A549 treated with ZK216348 at 1 μM for 4 hours (cell line): ENCODE data around the gene FLRT1. TPM values are rescaled to one million over a fixed set of nuclear protein-coding genes. Genes with fewer than 3 reads are reported as not detected.

Experiments used
- total RNA-seq: library from RNA; stranded (reverse); fragments of 200-300 nt; extraction: Qiagen RNA extraction; gene quantifications from 5 replicates; pipeline ENCODE4 v1.2.3, GENCODE V29; 2022; ENCODE audit warnings: low read depth

Gene FLRT1, protein sequence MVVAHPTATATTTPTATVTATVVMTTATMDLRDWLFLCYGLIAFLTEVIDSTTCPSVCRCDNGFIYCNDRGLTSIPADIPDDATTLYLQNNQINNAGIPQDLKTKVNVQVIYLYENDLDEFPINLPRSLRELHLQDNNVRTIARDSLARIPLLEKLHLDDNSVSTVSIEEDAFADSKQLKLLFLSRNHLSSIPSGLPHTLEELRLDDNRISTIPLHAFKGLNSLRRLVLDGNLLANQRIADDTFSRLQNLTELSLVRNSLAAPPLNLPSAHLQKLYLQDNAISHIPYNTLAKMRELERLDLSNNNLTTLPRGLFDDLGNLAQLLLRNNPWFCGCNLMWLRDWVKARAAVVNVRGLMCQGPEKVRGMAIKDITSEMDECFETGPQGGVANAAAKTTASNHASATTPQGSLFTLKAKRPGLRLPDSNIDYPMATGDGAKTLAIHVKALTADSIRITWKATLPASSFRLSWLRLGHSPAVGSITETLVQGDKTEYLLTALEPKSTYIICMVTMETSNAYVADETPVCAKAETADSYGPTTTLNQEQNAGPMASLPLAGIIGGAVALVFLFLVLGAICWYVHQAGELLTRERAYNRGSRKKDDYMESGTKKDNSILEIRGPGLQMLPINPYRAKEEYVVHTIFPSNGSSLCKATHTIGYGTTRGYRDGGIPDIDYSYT
- 0.06 TPM in 1 of 5 replicates, not detected in the others for total RNA-seq

GRCh38 chr11:64035576-64035975, at the start of gene FLRT1:
TSS of gene FLRT1 (plus strand) at chr11:64035931. CDS start at chr11:64116268, 80,337 bp downstream.

DNA sequence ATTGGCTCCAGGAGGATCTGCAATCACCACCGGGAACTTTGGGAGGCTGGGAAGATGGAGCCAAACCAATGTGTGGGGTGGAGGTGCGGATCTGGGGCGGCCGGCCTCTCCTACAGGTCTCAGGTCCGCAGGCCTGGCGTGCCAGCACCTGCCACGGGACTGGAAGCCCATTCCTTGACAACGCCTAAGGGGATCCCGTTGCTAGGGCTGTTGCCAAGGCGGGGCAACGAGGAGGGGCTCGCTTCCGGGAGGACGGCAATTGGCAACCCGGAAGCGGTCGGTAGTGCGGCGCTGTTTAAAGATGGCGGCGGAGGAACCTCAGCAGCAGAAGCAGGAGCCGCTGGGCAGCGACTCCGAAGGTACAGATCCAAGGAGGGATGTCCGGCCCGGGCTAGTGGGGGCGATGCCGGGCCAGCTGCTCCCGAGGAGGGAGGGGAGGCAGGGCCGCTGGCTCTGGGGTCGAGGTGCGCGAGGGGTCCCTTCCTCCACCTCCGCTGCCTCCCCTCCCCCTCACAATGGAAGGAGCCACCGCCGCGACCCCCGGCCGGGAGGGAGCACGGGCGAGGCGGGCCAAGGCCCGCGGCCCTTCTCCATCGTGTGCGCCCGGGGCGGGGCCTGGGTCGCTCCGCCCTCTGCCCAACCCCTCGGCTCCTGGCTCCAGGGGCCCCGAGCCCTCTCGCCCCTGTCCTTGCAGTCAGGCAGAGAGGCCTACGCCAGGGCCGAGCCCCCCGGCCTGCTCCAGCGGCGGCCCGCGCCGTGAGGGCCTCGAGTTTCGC, 49.4 kb upstream of the FLRT1 start, which contains the start of gene OTUB1:
OTUB1 (plus strand) TSS at position 283 of the 776 bp plus-strand sequence; CDS start at position 302, 19 bp downstream.

Other genes starting within 250 kb of the FLRT1 start
- gene SPINDOC, start 222.5 kb upstream of the FLRT1 start, total RNA-seq, result 32.2 to 59.0 TPM (median 48.7 TPM) in 5 replicates
- gene MARK2, start 196.8 kb upstream of the FLRT1 start, total RNA-seq, result 21.4 to 27.9 TPM (median 26.3 TPM) in 5 replicates
- gene RCOR2, start 118.8 kb upstream of the FLRT1 start, total RNA-seq, result 0.64 to 1.0 TPM (median 0.95 TPM) in 5 replicates
- 11.9 to 17.9 TPM (median 15.4 TPM) in 5 replicates for gene NAA40, start 96.9 kb upstream of the FLRT1 start, total RNA-seq
- 466 to 1,036 TPM (median 955 TPM) in 5 replicates for gene COX8A, start 61.3 kb upstream of the FLRT1 start, total RNA-seq
- 88.2 to 125 TPM (median 122 TPM) in 5 replicates for gene OTUB1, start 49.5 kb upstream of the FLRT1 start, total RNA-seq
- gene MACROD1, start 130.2 kb downstream of the FLRT1 start, total RNA-seq, result 9.5 to 14.4 TPM (median 13.0 TPM) in 5 replicates
- 249 to 284 TPM (median 272 TPM) in 5 replicates for gene STIP1, start 150.2 kb downstream of the FLRT1 start, total RNA-seq
- gene FERMT3, start 170.8 kb downstream of the FLRT1 start, total RNA-seq, result 0.53 to 2.7 TPM (median 1.2 TPM) in 5 replicates
- 18.0 to 27.2 TPM (median 23.8 TPM) in 5 replicates for gene TRPT1, start 190.3 kb downstream of the FLRT1 start, total RNA-seq
- 20.7 to 41.6 TPM (median 34.8 TPM) in 5 replicates for gene NUDT22, start 190.3 kb downstream of the FLRT1 start, total RNA-seq
- 12.1 to 26.8 TPM (median 22.3 TPM) in 5 replicates for gene DNAJC4, start 194.6 kb downstream of the FLRT1 start, total RNA-seq
- gene VEGFB, start 198.7 kb downstream of the FLRT1 start, total RNA-seq, result 40.1 to 48.1 TPM (median 46.3 TPM) in 5 replicates
- 108 to 148 TPM (median 136 TPM) in 5 replicates for gene FKBP2, start 205.2 kb downstream of the FLRT1 start, total RNA-seq
- 246 to 415 TPM (median 401 TPM) in 5 replicates for gene PPP1R14B, start 211.0 kb downstream of the FLRT1 start, total RNA-seq
- 13.3 to 27.3 TPM (median 21.8 TPM) in 5 replicates for gene PLCB3, start 215.6 kb downstream of the FLRT1 start, total RNA-seq
- 62.2 to 102 TPM (median 89.6 TPM) in 5 replicates for gene BAD, start 248.7 kb downstream of the FLRT1 start, total RNA-seq
- gene GPR137, start 249.9 kb downstream of the FLRT1 start, total RNA-seq, result 22.6 to 54.3 TPM (median 48.3 TPM) in 5 replicates